H1 (cell line): ENCODE measurements around the gene CORT.

Experiments
- CTCF ChIP-seq, 3 experiments: IDR thresholded peaks; 1 replicate in 2 of 3; 2 replicates in 1 of 3; pipeline versions ENCODE4 v1.5.1 to v1.6.1; 2011; ENCODE audit warnings: low read length in 3 of 3, mild to moderate bottlenecking in 3 of 3, inconsistent platforms in 2 of 3, low read depth in 1 of 3, moderate library complexity in 1 of 3; ENCODE audit not compliant: insufficient read depth in 1 of 3; ENCODE audit errors: control extremely low read depth in 1 of 3
- TAF1 ChIP-seq: IDR thresholded peaks from 2 replicates; pipeline ENCODE4 v1.6.1; 2011; ENCODE audit warnings: mild to moderate bottlenecking, low read depth, low read length

- TF ChIP-seq CTCF (IDR thresholded peaks at IDR 0.05; ENCODE audit: control extremely low read depth in 1 of 3, insufficient read depth in 1 of 3, low read depth in 1 of 3, low read length in 3 of 3), result no peak
- no peak for TF ChIP-seq TAF1
Measured at GRCh38 chr1:10402729-10403274, 47.0 kb upstream of the CORT start.
